Measurements from ENCODE around the gene SLC44A3. TPM values are rescaled to one million over a fixed set of nuclear protein-coding genes. Genes with fewer than 3 reads are reported as not detected.

The SLC44A3 gene
- total RNA-seq = 5.6 TPM

GRCh38 chr1:94819945-94820746 is at the start of gene SLC44A3:
TSS of gene SLC44A3 (plus strand) at chr1:94820357. CDS start at chr1:94820452, 95 bp downstream.

GRCh38 chr1:94926915-94927404 is 106.8 kb downstream of the SLC44A3 start, which contains the start of gene CNN3:
TSS of gene CNN3 (minus strand) at chr1:94927110. CDS start at chr1:94926894, 216 bp downstream.

Other genes with a start within 250 kb of the SLC44A3 start
- gene CNN3, start 106.8 kb downstream of the SLC44A3 start, total RNA-seq = 279 TPM

Data from camera-type eye (tissue), 1 donor.